NCI-H82 (cell line): ENCODE results near the gene STX2.
A peak's percentile ranks its signal among the peaks of the same experiment; 100 is the strongest.
"Not testable (repeated sequence)": the region's sequence is repeated elsewhere in the genome, so short reads cannot be mapped to it uniquely, and the experiment has no call there.

Source experiments
- DNase-seq: peaks from one replicate; lab custom pipeline; 2025; lab: John Stamatoyannopoulos, UW

STX2 gene

GRCh38 chr12:130799051-130799450 is 40.0 kb downstream of the STX2 start:
- no peak for DNase-seq

DNA sequence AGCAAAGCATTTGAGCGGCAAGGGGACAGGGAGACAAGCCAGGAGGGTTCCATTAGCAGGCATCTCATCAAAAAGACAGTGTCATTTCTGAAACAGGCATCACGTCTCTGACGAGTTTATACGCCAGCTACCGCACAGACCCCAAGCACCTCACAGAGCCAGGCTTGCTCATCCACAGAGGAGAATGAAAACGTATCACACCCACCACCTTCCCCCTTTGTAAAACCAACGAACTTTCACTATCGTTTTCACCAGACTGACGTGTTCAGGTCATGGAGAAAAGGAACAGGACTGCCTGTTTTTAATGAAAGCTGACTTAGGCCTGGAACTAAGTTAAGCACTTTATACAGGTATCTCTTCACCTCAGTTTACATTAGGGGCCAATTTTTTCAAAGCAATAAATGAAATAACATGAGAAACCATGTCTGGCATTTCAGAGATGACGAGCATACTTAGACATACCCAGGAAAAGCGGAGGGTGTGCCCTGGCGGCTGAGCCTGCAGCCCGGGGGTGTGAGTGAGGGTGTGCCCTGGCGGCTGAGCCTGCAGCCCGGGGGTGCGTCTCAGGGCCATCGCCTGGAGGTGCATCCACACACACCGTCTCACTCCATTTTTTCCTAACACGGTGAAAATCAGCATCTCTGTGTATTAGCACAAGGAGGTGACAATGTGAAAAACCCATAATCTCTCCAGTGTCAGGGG is 41.9 kb downstream of the STX2 start:
- no peak for DNase-seq

GRCh38 chr12:130795906-130796305 is 43.1 kb downstream of the STX2 start:
- DNase-seq, result no peak

DNA sequence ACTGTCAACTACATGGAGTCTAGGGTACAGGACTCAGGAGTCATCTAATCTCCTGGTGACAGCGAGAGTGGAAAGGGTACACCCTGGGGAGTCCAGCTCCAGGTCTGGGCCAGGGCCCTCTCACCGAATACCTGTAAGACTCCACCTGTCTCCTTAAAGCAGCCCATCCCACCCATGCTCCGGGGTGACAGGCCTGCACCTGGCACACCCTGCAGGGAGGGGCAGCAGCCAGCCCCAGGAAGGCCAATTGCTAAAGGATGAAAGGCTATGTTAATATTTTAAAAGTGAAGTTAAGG is 45.5 kb downstream of the STX2 start:
- DNase-seq, result no peak

GRCh38 chr12:130792821-130793553 is 46.1 kb downstream of the STX2 start:
- DNase-seq, result no peak

DNA sequence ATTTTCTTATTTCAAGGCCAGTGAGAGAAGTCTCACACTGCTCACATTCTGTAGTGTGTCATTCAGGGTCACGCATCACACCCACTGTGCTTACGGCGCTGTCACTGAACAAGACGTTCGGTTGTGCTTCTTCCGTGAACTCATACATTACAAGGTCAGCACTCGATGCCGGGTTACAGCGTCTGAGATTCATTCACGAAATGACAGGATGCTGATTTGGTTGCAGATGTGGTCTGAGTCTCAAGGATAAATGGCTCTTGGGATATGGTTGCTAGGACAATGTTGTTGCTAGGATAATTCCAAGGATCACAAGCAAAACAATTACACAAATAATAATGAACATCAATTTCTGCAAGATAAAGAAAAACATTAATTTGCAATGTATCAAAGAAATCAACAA is 47.4 kb downstream of the STX2 start:
- DNase-seq, result no peak

GRCh38 chr12:130788515-130788914 is 50.5 kb downstream of the STX2 start:
- DNase-seq, result no peak

DNA sequence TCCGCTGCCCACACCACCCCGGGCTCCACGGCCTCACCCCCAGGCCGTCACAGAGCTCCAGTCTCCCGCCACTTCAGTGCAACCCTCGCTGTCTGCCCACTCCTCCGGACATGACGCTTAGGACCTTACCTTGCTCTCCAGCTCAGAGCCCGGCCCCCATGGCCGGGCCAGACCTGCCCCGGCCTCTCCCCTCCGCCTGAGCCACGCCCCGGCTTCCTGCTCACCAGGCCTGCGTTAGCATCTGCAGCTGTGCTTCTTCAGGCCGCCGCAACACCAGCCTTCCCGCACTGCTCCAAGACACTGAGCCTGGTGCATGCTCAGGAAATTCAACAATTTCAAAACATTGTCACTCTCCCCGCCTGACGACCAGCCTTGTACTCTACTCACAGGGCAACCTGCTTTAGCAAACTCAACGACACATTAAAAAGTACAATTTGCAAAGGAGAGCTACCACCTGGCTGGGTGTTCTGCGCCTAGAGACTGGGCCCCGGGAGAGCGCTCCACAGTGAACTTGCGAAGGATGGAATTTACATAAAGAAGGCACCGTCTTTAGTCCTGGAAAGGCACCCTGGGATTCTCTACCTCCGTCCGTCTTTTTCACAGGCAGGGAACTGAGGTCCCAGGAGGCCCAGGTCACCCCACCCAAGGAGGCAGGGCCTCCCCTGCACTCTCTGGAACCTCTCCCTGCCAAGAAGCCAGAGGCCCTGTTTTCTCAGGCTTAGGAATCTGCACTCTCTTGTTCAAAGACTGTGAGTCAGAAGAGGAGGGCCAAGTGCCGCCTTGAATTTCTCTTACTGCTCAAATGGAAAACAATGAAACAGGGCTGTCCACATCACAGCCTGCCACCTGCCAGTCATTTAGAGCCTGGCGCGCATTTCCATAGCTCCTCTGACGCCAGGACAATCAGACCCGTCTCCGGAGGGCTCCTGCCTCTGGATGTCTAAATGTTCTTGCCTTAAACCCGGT is 51.3 kb downstream of the STX2 start:
- no peak for DNase-seq

DNA sequence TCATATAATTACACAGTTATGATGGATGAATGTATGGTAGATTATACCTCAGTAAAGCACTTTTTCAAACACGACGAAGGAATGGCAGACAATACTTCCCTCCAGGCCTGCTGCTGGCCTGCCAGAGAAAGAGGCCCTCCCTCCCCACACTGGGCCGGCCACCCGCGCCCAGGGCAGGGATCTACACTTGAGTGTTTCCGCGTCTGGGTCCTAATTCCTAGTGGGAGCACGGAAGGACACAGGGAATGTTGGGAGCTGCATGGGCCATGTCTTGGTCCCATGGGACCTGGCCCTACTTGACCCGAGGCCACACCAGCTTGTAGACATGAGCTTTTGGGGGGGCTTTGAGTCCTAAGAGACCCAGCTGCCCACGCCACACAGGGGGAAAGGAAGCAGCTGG is 52.0 kb downstream of the STX2 start:
- no peak for DNase-seq

GRCh38 chr12:130783110-130783715 is 55.8 kb downstream of the STX2 start:
- DNase-seq, result no peak

- not testable (repeated sequence) for DNase-seq
Measured at GRCh38 chr12:130782245-130782644, 56.8 kb downstream of the STX2 start.

DNA sequence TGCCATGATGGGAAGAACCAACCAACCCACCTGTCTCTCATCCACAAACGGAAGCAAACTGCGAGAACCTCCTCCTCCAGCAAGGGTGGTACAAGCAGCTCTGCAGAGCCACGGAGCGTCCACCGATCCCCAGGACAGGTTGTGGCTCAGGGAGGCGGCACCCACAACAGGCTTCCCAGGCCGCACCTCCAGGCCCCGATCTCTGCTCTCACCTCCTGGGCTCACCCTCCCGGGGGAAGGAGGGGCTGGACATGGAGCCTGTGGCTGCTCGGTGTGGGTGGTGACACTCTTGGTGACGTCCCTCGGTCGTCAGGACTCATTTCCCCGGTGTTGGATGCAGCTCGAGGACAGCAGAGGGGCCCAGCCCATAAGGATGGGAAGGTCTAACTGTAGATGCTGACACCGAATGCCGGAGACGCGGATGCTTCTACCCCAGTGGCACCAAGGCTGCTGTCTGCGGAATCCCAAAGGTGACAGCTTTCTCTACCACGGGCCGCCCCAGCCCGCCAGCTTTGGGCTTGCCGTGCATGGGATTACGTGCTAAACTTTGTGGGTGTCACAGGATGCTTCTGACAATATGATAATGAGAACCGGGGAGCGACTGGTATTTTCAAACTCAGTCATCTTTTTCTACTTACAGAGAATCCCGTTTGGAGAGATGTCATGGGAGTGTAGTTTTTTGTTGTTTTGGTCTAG is 58.0 kb downstream of the STX2 start:
- no peak for DNase-seq

DNA sequence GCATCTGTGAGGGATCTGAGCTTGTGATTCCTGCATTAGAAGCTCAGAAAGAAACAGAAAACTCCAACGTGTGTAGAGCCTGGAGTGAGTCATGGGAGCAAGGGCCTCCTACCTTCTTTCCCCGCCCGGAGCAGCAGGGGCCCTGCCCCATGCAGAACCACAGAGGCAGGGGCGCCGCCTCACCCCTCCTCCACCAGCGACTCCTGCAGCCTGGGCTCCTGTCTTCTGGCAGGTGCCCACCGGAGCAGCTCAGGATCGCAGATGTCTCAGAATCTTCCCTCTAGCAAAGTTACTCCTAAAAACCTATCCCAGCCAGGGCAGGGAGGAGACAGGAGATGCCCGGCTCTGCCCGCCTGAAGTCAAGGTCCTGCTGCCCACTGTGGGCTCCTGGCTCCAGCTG is 58.7 kb downstream of the STX2 start:
- no peak for DNase-seq

DNA sequence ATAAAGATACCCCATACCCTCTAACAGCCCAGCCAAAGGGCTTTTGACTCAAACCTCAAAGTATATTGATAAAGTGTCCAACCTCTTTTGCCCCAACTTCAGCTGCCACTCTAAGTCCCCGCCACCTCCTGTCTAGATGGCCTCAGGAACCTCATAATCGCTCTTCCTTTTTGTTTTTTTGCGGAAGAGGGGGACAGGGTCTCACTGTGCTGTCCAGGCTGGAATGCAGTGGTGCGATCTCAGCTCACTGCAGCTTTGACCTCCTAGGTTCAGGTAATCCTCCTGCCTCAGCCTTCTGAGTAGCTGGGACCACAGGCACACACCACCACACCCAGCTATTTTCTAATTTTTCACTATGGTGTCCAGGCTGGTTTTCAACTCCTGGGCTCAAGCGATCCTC is 60.3 kb downstream of the STX2 start:
- DNase-seq, result no peak

DNA sequence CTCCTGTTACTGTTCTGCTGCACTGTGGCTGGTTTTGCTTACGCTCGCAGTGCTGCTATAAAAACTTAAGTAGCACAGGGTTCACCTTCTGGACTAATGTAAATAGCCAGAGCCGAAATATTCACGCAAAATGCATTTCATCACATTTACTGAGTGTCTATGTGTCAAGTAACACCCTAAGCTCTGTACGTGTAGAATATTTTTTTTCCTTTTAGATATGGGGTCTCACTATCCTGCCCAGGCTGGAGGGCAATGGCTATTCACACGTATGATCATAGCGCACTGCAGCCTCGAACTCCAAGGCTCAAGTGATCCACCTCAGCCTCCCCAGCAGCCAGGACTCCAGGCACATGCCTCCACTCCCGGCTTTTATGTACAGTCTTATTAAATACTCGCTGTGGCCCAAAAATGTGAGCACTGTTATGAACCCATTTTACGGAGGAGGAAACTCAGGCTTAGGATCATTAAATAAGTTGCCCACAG is 62.2 kb downstream of the STX2 start:
- DNase-seq, result no peak

- peak; percentile 38 for DNase-seq
Measured at GRCh38 chr12:130775953-130776856, 62.8 kb downstream of the STX2 start.

DNA sequence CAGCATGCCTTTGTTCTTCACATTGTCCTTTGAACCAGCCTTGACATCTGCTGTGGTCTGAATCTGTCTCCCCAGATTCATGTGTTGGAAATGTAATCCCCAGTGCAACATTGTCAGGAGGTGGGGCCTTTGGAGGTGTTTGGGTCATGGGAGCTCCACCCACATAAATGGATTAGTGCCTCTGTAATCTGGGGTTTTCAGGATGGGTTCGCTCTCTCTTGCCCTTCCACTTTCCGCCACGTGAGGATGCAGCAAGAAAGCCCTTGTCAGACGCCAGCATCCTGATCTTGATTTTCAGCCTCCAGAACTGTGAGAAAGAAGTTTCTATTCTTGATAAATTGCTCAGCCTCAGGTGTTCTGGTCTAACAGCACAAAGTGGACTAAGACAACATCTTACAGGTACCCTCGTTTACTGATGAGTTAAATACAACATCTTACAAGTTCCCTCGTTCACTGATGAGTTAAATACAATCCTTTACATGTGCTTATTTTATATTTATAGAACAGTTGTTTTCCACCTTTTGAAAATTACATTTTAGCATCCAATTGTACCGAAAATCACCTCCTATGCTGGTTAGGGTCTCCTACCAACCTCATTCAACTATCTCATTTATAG is 68.5 kb downstream of the STX2 start:
- DNase-seq, result peak; percentile 93

DNA sequence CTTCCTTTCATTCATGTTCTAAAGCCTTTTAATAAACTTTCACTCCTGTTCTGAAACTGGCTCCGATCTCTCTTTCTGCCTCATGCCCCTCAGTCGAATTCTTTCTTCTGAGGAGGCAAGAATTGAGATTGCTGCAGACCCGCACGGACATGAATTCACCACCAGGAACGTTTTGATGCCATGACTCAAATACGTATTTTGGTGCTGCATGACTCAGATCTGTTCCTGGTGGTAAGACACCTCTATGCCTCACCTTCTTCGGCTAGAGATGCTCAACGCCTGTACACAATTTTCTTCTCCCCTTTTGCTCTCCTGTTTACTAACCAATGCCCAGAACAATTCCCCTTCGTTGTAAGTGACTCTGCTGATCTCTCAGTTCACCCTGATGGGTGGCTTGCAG is 70.9 kb downstream of the STX2 start:
- DNase-seq, result no peak

DNA sequence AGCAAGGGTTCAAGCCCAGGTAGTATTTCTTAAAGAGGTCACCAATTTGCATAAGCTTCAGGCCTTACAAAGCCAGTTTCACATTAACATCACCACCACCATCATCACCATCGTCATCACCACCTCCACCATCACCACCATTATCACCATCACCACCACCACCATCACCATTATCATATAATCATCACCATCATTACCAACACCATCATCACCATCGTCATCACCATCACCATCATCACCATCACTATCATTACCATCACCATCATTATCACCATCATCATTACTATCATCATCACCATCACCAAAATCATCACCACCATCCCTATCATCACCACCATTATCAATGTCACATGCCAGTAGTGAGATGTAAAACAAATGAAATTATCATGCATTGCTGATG is 72.6 kb downstream of the STX2 start:
- DNase-seq, result no peak

DNA sequence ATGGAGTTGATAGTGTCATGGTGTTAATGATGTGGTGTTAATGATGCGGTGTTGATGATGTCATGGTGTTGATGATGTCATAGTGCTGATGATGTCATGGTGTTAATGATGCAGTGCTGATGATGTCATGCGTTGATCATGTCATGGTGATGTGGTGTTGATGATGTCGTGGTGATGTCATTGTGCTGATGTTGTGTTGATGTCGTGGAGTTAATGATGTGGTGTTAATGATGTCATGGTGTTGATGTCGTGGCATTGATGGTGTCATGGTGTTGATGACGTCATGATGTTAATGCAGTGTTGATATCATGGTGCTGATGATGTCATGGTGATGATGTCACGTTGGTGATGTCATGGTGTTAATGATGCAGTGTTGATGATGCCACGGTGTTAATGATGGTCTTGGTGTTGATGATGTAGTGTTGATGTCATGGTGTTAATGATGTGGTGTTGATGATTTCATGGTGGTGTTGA is 73.8 kb downstream of the STX2 start:
- peak; percentile 36 for DNase-seq
